ENCODE results near the gene CFAP20DC.

DNA sequence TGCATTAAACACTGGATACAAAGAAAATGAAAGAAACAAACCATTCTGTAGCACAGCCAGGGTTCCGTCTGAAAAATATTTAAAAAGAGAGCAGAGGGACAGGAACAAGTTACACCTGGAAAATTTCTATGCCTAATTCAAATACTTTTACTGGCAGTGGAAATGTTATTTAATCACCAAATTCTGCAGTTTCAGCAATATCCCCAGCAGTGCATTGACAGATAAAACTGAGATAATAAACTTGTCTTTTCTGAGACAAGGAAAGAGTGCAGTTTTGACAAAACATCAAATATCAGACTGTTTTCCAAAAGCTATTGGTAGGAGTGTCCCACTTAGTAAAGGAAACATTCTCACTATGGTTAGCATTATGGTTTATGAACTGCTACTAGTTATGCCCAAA lies 209.9 kb downstream of the CFAP20DC start:
- TF ChIP-seq NR3C1 (IDR thresholded peaks at IDR 0.05) (no peak), EP300 (IDR thresholded peaks at IDR 0.05) (no peak), KDM1A (IDR thresholded peaks at IDR 0.05; ENCODE audit: low read depth) (no peak), POLR2A (IDR thresholded peaks at IDR 0.05; ENCODE audit: low read length) (no peak), JUN (IDR thresholded peaks at IDR 0.05) (no peak), CEBPB (IDR thresholded peaks at IDR 0.05) (no peak)
- TF ChIP-seq, protein P1, sequence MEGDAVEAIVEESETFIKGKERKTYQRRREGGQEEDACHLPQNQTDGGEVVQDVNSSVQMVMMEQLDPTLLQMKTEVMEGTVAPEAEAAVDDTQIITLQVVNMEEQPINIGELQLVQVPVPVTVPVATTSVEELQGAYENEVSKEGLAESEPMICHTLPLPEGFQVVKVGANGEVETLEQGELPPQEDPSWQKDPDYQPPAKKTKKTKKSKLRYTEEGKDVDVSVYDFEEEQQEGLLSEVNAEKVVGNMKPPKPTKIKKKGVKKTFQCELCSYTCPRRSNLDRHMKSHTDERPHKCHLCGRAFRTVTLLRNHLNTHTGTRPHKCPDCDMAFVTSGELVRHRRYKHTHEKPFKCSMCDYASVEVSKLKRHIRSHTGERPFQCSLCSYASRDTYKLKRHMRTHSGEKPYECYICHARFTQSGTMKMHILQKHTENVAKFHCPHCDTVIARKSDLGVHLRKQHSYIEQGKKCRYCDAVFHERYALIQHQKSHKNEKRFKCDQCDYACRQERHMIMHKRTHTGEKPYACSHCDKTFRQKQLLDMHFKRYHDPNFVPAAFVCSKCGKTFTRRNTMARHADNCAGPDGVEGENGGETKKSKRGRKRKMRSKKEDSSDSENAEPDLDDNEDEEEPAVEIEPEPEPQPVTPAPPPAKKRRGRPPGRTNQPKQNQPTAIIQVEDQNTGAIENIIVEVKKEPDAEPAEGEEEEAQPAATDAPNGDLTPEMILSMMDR (IDR thresholded peaks at IDR 0.05): no peak
- TF ChIP-seq, protein P2, sequence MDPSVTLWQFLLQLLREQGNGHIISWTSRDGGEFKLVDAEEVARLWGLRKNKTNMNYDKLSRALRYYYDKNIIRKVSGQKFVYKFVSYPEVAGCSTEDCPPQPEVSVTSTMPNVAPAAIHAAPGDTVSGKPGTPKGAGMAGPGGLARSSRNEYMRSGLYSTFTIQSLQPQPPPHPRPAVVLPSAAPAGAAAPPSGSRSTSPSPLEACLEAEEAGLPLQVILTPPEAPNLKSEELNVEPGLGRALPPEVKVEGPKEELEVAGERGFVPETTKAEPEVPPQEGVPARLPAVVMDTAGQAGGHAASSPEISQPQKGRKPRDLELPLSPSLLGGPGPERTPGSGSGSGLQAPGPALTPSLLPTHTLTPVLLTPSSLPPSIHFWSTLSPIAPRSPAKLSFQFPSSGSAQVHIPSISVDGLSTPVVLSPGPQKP (IDR thresholded peaks at IDR 0.05; ENCODE audit: low read depth, low read length): no peak
- TF ChIP-seq, protein P3, sequence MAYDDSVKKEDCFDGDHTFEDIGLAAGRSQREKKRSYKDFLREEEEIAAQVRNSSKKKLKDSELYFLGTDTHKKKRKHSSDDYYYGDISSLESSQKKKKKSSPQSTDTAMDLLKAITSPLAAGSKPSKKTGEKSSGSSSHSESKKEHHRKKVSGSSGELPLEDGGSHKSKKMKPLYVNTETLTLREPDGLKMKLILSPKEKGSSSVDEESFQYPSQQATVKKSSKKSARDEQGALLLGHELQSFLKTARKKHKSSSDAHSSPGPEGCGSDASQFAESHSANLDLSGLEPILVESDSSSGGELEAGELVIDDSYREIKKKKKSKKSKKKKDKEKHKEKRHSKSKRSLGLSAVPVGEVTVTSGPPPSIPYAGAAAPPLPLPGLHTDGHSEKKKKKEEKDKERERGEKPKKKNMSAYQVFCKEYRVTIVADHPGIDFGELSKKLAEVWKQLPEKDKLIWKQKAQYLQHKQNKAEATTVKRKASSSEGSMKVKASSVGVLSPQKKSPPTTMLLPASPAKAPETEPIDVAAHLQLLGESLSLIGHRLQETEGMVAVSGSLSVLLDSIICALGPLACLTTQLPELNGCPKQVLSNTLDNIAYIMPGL (CRISPR knock-in tag; IDR thresholded peaks at IDR 0.05; ENCODE audit: borderline replicate concordance): no peak

Data from A549 (cell line).